Adrenal gland (tissue), 12 donors: Measurements from ENCODE around the gene RAB40C. TPM values are rescaled to one million over a fixed set of nuclear protein-coding genes. Genes with fewer than 3 reads are reported as not detected.

Experiments used
- DNase-seq, 7 donors: peaks; one replicate each; pipeline ENCODE4 v3.0.0-alpha.2; 2019 to 2020
- H3K27ac ChIP-seq, 5 donors: fragments of 200-600 bp; sonication (generic) in 4 of 5; 1 replicate in 3 of 5; 2 replicates in 2 of 5; pipeline versions ENCODE4 v1.5.1 to v1.8.0; 2016 to 2020; ENCODE audit warnings: mild to moderate bottlenecking in 1 of 5
- H3K27me3 ChIP-seq: fragments of 200-600 bp; 2 replicates; pipeline ENCODE4 v1.8.0; 2021
- H3K36me3 ChIP-seq, 2 donors: fragments of 200-600 bp; replicated peaks in 1 of 2; 1 replicate in 1 of 2; 2 replicates in 1 of 2; pipeline versions ENCODE4 v1.5.1 to v1.8.0; 2018 to 2022
- H3K4me1 ChIP-seq, 2 donors: fragments of 200-600 bp; replicated peaks in 1 of 2; 1 replicate in 1 of 2; 2 replicates in 1 of 2; pipeline versions ENCODE4 v1.5.1 to v1.8.0; 2018 to 2021
- H3K4me3 ChIP-seq, 4 donors: fragments of 200-600 bp; sonication (generic) in 3 of 4; one replicate each; pipeline ENCODE4 v1.5.1; 2016 to 2018
- H3K9me3 ChIP-seq, 3 donors: fragments of 200-600 bp; sonication (generic) in 1 of 3; replicated peaks in 1 of 3; 1 replicate in 2 of 3; 2 replicates in 1 of 3; pipeline versions ENCODE4 v1.5.1 to v1.8.0; 2016 to 2021
- POLR2A ChIP-seq, 2 donors: fragments of 450-650 bp; IDR thresholded peaks; one replicate each; pipeline ENCODE4 v1.6.1; 2017; ENCODE audit warnings: antibody characterized with exemption in 2 of 2, mild to moderate bottlenecking in 2 of 2, moderate library complexity in 1 of 2
- WGBS, 4 donors: extraction: QIAGEN DNeasy Blood & Tissue Kit in 2 of 4; methylation state at CpG; one replicate each; pipeline versions ENCODE4 v1.1.5 to v1.1.7; 2013 to 2017; 5-methylcytosine and 5-hydroxymethylcytosine counted together
- intact Hi-C, 2 donors: fragments of 100-400 bp; cut with DNase I; formaldehyde crosslinking; loops; one replicate each; pipeline versions ENCODE4 v1.14.1 to v1.15.0; 2022 to 2023
- polyA plus RNA-seq, 3 donors: library from polyadenylated mRNA; stranded (reverse); fragments of 200-250 nt in 2 of 3; fragments of 350-450 nt in 1 of 3; fragmentation: Illumina TruSeq in 1 of 3; extraction: RNeasy Lipid Tissue Mini Kit (QIAGEN cat#74804) in 1 of 3; gene quantifications; one replicate each; pipeline ENCODE4 v1.2.3, GENCODE V29; 2013 to 2014
- total RNA-seq, 9 donors: library from RNA; depleted of rRNA in 4 of 9; stranded (reverse); fragments of >200 nt in 4 of 9; fragments of 120-200 nt in 1 of 9; fragmentation: NEBNext Ultra II Directional in 1 of 9; extraction: Animal tissue kit (Norgen Biotek cat#: 25700) in 1 of 9; gene quantifications; one replicate each; pipeline versions ENCODE4 v1.1.0 to v1.2.4, GENCODE V29; 2013 to 2023
- TF ChIP-seq, protein P1 (sequence below), 6 experiments: fragments of 450-650 bp in 4 of 6; fragments of 200-600 bp in 2 of 6; sonication (generic) in 1 of 6; IDR thresholded peaks; 1 replicate in 5 of 6; 2 replicates in 1 of 6; pipeline versions ENCODE4 v1.5.1 to v1.8.0; 2016 to 2021; ENCODE audit warnings: antibody characterized with exemption in 6 of 6, mild to moderate bottlenecking in 2 of 6, moderate library complexity in 1 of 6
- donor health status: healthy with polysubstance abuse.
- donor health status: Bipolar disorder and iron deficiency.
- donor health status: DM: yes; HTN: yes; CAD: no.
- donor health status: DM: no; HTN: no; CAD: no.
- donor health status: DM: no; HTN: no; CAD: no.
- donor health status: DM: yes; HTN: yes; CAD: no.

Gene RAB40C
- total and polyA plus RNA-seq, 12 donors, result 2.3 to 36.2 (median 15.8) TPM

DNA sequence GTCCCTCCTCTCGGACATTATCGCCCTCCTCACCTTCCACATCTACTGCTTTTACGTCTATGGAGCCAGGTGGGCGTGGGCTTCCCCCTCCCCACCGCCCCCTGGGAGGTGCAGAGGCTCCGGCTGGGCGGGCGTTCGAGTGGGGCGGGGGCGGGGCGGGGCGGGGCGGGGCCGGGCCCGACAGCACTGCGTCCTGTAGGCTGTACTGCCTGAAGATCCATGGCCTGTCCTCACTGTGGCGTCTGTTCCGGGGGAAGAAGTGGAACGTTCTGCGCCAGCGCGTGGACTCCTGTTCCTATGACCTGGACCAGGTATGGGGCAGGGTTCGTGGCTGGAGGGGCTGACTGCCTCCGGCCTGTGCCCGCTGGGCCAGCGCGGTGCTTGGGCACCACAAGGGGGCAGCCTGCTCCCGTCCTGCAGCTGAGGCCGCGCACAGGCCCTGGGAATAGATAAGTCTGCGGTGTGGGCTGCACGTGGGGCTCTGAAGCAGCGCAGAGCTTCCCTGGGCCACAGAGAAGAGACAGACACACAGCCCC is 10.9 kb upstream of the RAB40C start:
- peak; percentile 73 to 88 (median 83) for DNase-seq
- Histone ChIP-seq H3K27ac (no peak overlapping the region), H3K4me3 (no peak overlapping the region), H3K4me1 (no peaks in the 10 kb centered on the region), H3K27me3 (no peaks in the 10 kb centered on the region), H3K36me3 (peaks cover 0 to 21% of the 10 kb centered on the region in 2 donors), H3K9me3 (no peaks in the 10 kb centered on the region)
- no peak for TF ChIP-seq POLR2A (IDR thresholded peaks at IDR 0.05)
- TF ChIP-seq, protein P1, sequence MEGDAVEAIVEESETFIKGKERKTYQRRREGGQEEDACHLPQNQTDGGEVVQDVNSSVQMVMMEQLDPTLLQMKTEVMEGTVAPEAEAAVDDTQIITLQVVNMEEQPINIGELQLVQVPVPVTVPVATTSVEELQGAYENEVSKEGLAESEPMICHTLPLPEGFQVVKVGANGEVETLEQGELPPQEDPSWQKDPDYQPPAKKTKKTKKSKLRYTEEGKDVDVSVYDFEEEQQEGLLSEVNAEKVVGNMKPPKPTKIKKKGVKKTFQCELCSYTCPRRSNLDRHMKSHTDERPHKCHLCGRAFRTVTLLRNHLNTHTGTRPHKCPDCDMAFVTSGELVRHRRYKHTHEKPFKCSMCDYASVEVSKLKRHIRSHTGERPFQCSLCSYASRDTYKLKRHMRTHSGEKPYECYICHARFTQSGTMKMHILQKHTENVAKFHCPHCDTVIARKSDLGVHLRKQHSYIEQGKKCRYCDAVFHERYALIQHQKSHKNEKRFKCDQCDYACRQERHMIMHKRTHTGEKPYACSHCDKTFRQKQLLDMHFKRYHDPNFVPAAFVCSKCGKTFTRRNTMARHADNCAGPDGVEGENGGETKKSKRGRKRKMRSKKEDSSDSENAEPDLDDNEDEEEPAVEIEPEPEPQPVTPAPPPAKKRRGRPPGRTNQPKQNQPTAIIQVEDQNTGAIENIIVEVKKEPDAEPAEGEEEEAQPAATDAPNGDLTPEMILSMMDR (IDR thresholded peaks at IDR 0.05), result peak; percentile 71 to 95 (median 86)
- 15 to 53% (median 37%) methylated on average over 3 to 34 of the region's 34 CpGs for WGBS, 4 donors
- intact Hi-C loops, result loop anchor here in 1 of 2 donors (5.0 kb wide), 1 partner anchor 78 kb away; no protein-coding TSS in a partner anchor

DNA sequence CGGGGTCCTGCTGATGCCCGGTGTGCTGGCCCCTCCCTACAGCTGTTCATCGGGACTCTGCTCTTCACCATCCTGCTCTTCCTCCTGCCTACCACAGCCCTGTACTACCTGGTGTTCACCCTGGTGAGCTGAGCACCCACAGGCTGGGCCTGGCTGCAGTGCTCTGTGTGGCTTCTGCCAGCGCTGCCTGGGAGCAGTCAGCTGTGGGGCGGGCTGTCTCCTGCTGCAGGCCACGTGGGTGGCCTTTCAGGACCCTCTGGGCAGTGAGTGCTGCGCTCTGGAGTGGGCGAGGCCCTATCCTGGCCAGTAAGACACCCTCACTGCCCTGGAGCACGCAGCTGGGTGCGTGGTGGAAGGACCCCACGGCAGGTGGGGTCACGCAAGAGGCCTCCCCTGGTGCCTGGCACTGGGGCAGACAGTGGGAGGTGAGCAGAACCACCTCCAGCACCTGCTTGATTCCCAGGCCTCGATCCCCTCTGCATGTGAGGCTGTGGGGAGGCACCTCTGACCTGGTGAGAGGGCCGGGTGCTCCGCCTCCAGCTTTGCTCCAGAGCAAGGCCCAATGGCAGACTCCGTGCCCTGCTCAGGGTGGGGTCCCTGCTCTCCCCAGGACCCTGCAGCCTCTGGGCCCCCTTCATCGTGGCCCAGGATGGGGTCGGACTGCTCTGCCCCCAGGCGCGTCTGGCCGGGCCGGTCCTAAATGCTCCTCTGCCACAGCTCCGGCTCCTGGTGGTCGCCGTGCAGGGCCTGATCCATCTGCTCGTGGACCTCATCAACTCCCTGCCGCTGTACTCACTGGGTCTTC is 9.5 kb upstream of the RAB40C start:
- H3K4me3 ChIP-seq, result no peak overlapping the region
- no peaks in the 10 kb centered on the region for H3K27me3 ChIP-seq
- TF ChIP-seq, protein P1 (IDR thresholded peaks at IDR 0.05), result no peak
- no peak for TF ChIP-seq POLR2A (IDR thresholded peaks at IDR 0.05)
- intact Hi-C loops, result loop anchor here (5.0 kb wide), 2 partner anchors 38 to 87 kb away; partner anchors contain the start of gene RHOT2 (in 1 of the 2)
- H3K4me1 ChIP-seq, result no peaks in the 10 kb centered on the region
- DNase-seq, result no peak
- H3K36me3 ChIP-seq, result peaks cover 0 to 9% of the 10 kb centered on the region in 2 donors
- H3K27ac ChIP-seq, result no peak overlapping the region
- no peaks in the 10 kb centered on the region for H3K9me3 ChIP-seq
- WGBS, 4 donors, result 84 to 95% (median 93%) methylated on average over 6 to 27 of the region's 27 CpGs

DNA sequence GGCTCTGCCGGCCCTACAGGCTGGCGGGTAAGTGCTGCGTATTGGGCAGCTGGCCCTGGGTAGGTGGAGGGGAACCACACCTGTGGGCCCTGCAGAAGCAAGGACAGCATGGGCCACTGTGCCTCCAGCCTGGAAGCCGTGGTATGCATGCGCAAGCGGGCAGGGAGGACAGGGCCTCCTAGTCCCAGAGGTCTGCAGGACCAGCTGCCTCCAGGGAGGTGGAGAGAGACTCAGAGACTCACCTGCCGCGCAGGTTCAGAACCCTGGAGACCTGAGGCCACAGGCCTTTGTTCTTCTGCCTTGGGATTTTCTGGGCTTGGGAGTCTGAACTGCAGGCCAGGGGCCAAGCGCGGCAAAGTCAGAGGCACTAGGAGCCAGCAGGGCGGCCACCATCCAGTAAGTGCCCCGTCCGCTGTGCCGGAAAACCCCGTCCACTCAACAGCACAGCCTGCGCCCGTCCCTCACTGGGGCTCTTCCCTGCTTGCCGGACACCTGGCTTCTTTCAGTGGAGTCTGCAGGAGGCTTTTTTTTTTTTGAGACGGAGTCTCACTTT is 8.8 kb upstream of the RAB40C start:
- TF ChIP-seq, protein P1 (IDR thresholded peaks at IDR 0.05), result no peak
- TF ChIP-seq POLR2A (IDR thresholded peaks at IDR 0.05), result no peak
- no peak overlapping the region for H3K4me3 ChIP-seq
- no peaks in the 10 kb centered on the region for H3K27me3 ChIP-seq
- H3K4me1 ChIP-seq, result no peaks in the 10 kb centered on the region
- DNase-seq, result no peak
- 93 to 97% (median 96%) methylated on average over 10 to 19 of the region's 19 CpGs for WGBS, 4 donors
- H3K9me3 ChIP-seq, result no peaks in the 10 kb centered on the region
- H3K27ac ChIP-seq, result no peak overlapping the region
- peaks cover 0 to 2% of the 10 kb centered on the region in 2 donors for H3K36me3 ChIP-seq
- intact Hi-C loops, result loop anchor here (5.0 kb wide), 2 partner anchors 39 to 86 kb away; partner anchors contain the start of gene RHOT2 (in 1 of the 2)

DNA sequence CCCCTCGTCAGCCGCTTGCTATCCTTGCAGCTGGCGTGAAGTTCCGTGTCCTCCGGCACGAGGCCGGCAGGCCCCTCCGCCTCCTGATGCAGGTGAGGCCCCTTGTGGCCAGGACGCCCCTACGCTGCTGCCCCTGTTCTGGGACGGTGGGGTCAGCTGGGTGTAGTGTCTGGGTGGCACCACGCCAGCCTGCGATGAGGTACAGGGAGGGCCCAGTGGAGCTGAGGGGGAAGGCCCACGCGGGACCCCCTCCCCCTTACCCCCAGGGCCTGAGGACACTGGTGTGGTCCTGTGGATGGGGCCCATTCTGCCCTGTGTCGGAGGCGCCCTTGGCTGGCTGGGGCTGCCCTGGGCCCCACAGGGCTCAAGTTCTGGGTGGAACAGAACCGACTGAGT is 7.7 kb upstream of the RAB40C start:
- Histone ChIP-seq H3K9me3 (no peaks in the 10 kb centered on the region), H3K4me3 (no peak overlapping the region), H3K27ac (no peak overlapping the region), H3K36me3 (no peaks in the 10 kb centered on the region), H3K27me3 (no peaks in the 10 kb centered on the region), H3K4me1 (peaks cover 0 to 3% of the 10 kb centered on the region in 2 donors)
- DNase-seq, result no peak
- TF ChIP-seq, protein P1 (IDR thresholded peaks at IDR 0.05), result no peak
- no peak for TF ChIP-seq POLR2A (IDR thresholded peaks at IDR 0.05)
- intact Hi-C loops, result loop anchor here (5.0 kb wide), 2 partner anchors 40 to 85 kb away; partner anchors contain the start of gene RHOT2 (in 1 of the 2)
- 84 to 92% (median 85%) methylated on average over 12 to 18 of the region's 18 CpGs; no CpG with 5 or more reads in 1 of the 4 donors for WGBS, 4 donors
